AG09309 (cell line): ENCODE measurements around the gene TLCD3B.

Source experiments
- DNase-seq: peaks from one replicate; pipeline ENCODE4 v3.0.0-alpha.2; 2010; ENCODE audit warnings: low read depth
- H3K4me3 ChIP-seq: 2 replicates; pipeline ENCODE4 v1.5.1; 2011; ENCODE audit warnings: mild to moderate bottlenecking, low read depth, low read length, moderate library complexity; ENCODE audit not compliant: control insufficient read depth
- TF ChIP-seq, protein P1 (sequence below): IDR thresholded peaks from 2 replicates; pipeline ENCODE4 v1.5.1; 2011; ENCODE audit warnings: mild to moderate bottlenecking, low read depth, low read length, inconsistent platforms; ENCODE audit not compliant: insufficient read depth, control insufficient read depth; ENCODE audit errors: missing control alignments

The TLCD3B gene

DNA sequence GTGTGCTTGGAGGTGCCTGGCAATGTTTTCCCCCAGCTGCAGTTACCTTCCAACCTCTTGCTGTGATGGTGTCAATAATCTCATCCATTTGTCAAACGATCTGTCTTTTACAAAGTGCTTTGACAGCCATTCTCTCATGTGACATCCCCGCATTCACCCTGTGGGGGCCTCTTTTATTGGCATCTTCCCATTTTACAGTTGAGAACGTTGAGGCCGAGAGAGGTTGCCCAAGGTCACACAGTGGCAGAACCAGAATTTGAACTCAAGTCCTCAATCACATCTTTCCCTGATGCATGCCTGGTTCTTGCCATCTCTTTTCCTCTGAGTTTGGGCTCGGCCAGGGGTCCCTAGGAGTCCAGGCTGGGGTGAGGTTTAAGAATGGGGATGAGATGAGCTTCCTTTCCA, 55.9 kb downstream of the TLCD3B start:
- no peak for DNase-seq
- TF ChIP-seq, protein P1, sequence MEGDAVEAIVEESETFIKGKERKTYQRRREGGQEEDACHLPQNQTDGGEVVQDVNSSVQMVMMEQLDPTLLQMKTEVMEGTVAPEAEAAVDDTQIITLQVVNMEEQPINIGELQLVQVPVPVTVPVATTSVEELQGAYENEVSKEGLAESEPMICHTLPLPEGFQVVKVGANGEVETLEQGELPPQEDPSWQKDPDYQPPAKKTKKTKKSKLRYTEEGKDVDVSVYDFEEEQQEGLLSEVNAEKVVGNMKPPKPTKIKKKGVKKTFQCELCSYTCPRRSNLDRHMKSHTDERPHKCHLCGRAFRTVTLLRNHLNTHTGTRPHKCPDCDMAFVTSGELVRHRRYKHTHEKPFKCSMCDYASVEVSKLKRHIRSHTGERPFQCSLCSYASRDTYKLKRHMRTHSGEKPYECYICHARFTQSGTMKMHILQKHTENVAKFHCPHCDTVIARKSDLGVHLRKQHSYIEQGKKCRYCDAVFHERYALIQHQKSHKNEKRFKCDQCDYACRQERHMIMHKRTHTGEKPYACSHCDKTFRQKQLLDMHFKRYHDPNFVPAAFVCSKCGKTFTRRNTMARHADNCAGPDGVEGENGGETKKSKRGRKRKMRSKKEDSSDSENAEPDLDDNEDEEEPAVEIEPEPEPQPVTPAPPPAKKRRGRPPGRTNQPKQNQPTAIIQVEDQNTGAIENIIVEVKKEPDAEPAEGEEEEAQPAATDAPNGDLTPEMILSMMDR, result no peak
- peak overlapping the region; percentile 95 for H3K4me3 ChIP-seq
